ENCODE results near the gene C14orf119.

The C14orf119 gene

DNA sequence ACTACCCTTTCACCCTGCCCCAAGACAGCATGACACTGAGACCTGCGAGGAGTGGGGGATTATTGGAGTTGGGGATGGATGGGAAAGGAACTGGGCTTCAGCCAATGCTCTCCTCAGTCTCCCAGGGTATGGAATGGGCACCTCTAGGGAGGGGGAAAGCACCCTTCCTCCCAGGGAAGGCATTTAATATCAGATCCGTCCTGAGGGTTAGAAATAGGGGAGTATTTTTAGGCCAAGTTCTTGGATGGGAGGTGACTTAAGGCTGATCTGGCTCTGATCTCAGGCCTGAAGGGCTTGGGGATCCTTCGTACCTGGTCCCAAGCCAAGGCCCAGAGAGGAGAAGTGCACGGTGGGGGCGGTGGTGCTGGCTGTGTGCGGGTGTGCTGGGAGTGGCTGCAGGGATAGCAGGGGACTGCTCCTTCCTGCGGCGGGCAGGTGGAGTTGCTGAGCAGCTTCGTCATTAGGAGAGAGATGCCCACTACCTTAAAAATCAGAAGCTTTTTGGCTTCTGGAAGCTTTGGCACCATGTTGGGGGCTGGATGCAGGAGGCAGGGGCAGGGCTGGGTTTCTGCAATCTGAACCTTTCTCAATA lies 30.7 kb downstream of the C14orf119 start:
- DNase-seq (ENCODE audit: low read depth in 1 of 2, low spot score in 1 of 2): no peak

DNA sequence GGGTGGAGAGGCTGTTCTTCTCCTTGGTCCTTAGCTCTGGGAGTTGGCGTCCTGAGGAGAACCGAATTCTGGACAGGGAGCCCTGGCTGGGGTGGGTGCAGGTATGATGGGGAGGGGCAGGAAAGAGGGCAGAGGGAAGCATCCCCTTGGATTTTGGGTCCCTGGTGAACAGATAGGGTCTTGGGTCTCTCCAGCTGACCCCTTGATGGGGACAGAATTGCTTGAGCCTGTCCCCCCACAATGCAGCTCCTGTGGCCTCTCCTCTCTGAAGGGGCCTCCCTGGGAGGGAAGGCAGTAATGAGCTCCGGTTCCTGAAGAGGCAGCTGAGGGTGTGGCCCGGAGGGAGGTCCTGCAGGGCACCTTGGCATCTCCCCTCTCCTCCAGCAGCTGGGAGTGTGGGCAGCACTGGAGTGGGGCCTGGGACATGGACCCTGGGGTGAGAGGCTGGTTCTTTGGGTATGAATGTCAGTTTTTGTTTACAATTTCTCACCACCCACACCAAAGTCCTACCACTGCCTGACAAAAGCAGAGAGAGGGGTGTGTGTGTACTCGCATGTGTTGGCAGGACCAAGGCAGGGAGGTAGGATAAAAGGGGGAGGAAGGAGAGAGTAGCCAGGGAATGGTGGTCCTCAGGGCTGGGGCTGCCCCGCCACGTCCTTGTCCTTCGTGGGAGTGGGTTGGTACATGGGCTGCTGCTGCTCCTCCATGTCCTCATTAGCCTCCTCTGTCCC lies 31.4 kb downstream of the C14orf119 start:
- DNase-seq (ENCODE audit: low read depth in 1 of 2, low spot score in 1 of 2): no peak

DNA sequence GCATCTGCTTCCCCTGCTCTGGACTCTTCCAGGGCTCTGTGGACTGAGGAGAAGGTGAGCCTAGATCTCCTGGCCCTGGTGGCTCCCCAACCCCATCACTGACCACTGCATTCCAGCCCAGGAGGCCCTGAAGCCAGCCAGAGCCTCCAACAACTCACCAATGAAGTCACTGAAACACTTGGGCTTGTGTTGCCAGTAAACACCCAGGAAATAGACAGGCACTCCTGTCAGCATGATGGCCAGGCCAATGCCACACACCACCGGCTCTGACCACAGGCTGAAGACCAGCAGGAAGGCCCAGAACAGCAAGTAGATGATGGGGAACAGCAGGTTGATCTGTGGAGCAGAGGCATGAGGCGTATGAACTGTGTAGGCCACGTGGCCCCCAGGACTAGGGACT lies 32.6 kb downstream of the C14orf119 start:
- DNase-seq (ENCODE audit: low read depth in 1 of 2, low spot score in 1 of 2): no peak

DNA sequence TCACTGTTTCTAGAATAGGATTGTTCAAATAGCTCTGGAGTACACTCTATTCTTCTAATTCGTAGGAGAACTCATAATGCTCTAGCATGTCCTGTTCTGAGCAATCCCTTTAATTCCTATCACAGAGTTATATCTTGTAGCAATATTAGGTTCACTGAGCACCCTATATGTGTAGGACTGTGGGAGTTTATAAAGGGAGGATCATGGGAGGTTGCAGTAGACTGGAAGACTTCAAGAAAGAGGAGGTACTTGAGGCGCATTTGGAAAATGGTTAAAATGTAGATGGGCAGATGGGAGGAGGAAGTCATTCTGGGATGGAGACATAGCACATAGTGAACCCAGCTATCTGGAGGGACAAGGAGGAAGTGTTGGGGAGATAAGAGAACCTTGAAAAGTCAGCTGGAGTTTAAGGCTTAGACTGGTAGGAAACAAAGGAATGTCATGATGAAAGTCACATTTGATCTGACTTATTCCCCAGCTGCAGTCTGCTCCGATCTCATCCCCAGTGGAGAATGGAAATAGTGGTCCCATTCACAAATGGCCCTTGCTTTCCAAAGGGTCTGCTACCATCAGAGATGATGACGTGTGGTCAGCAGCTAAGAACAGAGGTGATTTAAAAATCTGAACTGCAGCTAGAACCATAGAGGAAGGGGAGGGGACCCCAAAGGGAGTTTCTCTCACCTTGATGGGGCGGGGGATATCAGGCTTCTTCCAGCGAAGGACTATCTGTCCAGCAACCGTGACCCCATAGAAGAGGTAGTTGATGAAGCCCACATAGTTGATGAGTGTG lies 33.9 kb downstream of the C14orf119 start:
- no peak for DNase-seq (ENCODE audit: low read depth in 1 of 2, low spot score in 1 of 2)

DNA sequence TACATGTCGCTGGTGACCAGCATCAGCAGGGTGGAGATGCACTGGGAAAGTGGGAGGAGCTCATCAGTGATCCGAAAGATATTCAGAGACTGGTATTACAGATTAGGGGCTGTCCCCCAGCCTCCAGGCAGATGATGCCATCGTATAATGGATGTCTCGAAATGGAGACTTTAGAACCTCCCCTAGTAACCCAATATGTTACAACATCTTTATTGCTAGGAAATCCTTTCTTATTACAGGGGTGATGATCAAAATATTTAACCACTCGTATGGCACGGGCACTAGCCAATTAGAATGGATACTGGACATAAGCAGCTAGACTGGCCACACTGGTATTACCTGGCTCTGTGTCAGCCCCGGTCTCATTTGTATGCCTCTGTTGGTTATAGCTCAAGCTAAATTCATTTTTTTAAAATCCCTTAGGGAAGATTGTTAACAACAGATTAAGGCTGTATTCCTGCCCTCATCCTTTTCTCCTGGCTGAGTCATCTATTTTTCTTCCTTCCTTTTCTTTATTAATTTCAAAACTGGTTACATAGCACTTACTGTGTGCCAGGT lies 34.5 kb downstream of the C14orf119 start:
- no peak for DNase-seq (ENCODE audit: low read depth in 1 of 2, low spot score in 1 of 2)

DNA sequence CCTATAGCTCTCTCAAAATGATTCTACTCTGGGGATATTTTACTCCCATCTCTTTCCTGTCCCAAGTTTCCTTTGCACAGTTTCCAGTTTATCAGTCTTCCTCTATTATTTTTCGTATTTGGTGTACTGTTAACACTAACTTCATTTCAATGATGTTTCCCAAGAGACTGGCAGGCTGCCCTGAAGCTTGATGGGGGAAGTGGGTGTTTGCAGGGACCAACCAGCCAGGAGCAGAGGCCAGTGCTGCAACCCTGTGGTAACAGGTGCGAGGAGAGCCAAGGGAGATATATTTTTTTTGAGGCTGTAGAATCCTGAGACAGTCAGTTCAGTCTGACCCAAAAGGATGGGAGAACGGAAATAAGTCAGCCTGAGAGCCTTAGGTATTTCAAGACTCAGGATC lies 35.6 kb downstream of the C14orf119 start:
- DNase-seq (ENCODE audit: low read depth in 1 of 2, low spot score in 1 of 2): no peak

GRCh38 chr14:23131482-23131881 lies 36.2 kb downstream of the C14orf119 start:
- DNase-seq (ENCODE audit: low read depth in 1 of 2, low spot score in 1 of 2): no peak

GRCh38 chr14:23132970-23133369 lies 37.7 kb downstream of the C14orf119 start:
- DNase-seq (ENCODE audit: low read depth in 1 of 2, low spot score in 1 of 2): no peak

GRCh38 chr14:23136566-23137133 lies 41.3 kb downstream of the C14orf119 start:
- no peak for DNase-seq (ENCODE audit: low read depth in 1 of 2, low spot score in 1 of 2)

GRCh38 chr14:23137192-23137812 lies 42.0 kb downstream of the C14orf119 start:
- no peak for DNase-seq (ENCODE audit: low read depth in 1 of 2, low spot score in 1 of 2)

- DNase-seq (ENCODE audit: low read depth in 1 of 2, low spot score in 1 of 2): no peak
These were observed 42.7 kb downstream of the C14orf119 start for GRCh38 chr14:23137813-23138535.

DNA sequence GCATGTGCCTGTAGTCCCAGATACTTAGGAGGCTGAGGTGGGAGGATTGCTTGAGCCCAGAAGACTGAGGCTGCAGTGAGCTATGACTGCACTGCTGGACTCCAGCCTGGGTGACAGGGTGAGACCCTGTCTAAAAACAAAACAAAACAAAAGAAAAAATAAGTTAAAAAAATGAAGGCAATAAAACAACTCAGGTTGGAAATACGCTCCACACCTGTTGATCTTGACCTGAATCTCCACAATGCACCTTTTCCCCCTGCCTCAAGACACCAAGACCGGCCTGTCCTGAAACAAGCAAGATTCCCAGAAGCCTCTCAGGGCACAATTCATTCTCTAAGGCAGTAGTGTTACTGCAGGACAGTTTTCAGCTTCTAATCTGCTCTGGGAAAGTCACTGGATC lies 44.6 kb downstream of the C14orf119 start:
- DNase-seq (ENCODE audit: low read depth in 1 of 2, low spot score in 1 of 2): no peak

GRCh38 chr14:23140371-23140770 lies 45.1 kb downstream of the C14orf119 start:
- no peak for DNase-seq (ENCODE audit: low read depth in 1 of 2, low spot score in 1 of 2)

- DNase-seq (ENCODE audit: low read depth in 1 of 2, low spot score in 1 of 2): no peak
These were observed 46.6 kb downstream of the C14orf119 start for GRCh38 chr14:23141706-23142444.

GRCh38 chr14:23142826-23143225 lies 47.5 kb downstream of the C14orf119 start:
- no peak for DNase-seq (ENCODE audit: low read depth in 1 of 2, low spot score in 1 of 2)

- DNase-seq (ENCODE audit: low read depth in 1 of 2, low spot score in 1 of 2): no peak
These were observed 48.6 kb downstream of the C14orf119 start for GRCh38 chr14:23143911-23144310.

DNA sequence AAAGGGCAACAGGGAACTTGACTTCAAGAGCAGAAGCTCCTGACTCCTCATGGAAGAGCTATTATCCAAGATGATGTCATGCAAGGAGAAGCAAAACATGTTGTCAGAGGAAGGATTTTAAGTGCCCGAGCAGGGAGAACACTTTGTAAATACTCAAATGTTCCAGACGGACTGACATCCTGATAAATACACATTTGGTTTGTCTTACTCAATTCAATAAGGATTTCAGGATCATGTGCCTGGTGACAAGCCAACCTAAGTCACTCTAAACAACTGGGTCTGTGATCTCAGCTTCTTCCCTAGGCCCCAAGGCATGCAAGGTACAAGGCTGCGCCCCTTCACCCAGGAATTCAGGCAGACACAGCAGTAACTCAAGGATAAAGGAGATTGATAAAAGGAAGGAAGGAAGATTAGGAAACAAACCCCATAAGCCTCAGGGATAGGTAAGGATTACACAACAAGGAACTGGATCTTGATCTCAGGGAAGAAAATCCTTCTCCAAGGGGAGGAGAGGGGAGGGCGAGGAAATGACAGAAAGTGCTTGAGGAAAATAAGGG lies 50.6 kb downstream of the C14orf119 start:
- DNase-seq (ENCODE audit: low read depth in 1 of 2, low spot score in 1 of 2): no peak

GRCh38 chr14:23146351-23146910 lies 51.1 kb downstream of the C14orf119 start:
- DNase-seq (ENCODE audit: low read depth in 1 of 2, low spot score in 1 of 2): no peak

GRCh38 chr14:23146980-23147379 lies 51.7 kb downstream of the C14orf119 start:
- no peak for DNase-seq (ENCODE audit: low read depth in 1 of 2, low spot score in 1 of 2)

All from stimulated activated CD4-positive, alpha-beta T cell treated with anti-CD3 and anti-CD28 coated beads, Interleukin-15, amount 100 ng/mL, for 1 hour (primary cell).